GM20000 (cell line): ENCODE data around the gene ACOT12.
A peak's percentile ranks its signal among the peaks of the same experiment; 100 is the strongest.

Experiments used
- DNase-seq: peaks from one replicate; pipeline ENCODE4 v3.0.0; 2012; ENCODE audit warnings: low spot score
- TF ChIP-seq, protein P1 (sequence below): IDR thresholded peaks from 2 replicates; pipeline ENCODE4 v1.5.1; 2012; ENCODE audit warnings: mild to moderate bottlenecking, control low read depth; ENCODE audit errors: extremely low read depth, missing control alignments

The ACOT12 gene

DNA sequence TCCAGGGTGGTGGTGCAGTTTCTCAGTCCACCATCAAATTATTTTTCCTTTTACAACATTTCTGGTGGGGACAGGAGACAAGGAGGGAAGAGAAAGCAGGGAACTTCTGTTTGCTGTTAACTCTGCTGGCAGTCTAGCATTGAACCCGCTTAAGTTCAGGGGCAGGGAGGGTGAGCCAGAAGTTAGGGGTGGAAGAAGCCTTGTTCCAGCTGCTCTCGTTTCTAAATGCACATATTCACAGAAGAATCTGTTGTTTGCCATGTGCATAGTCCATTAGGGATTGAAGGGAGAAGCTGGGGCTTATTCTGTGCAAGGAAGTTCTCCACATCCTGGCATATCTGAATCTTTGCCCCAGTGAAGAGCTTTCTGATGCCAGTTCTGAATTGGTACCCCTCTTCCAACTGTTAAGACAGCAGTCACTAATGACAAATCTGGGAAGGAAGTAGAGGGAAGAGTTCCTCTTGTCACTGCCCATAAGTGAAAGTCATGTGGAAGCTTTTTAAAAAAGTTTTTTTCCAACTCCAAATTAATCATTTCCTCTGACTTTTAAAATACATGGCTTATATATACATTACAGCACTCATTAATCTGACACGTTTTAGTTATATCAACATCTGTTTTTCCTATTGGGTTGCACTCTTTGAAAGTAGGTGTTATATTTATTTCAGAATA, 32.6 kb upstream of the ACOT12 start:
- DNase-seq = no peak
- TF ChIP-seq, protein P1, sequence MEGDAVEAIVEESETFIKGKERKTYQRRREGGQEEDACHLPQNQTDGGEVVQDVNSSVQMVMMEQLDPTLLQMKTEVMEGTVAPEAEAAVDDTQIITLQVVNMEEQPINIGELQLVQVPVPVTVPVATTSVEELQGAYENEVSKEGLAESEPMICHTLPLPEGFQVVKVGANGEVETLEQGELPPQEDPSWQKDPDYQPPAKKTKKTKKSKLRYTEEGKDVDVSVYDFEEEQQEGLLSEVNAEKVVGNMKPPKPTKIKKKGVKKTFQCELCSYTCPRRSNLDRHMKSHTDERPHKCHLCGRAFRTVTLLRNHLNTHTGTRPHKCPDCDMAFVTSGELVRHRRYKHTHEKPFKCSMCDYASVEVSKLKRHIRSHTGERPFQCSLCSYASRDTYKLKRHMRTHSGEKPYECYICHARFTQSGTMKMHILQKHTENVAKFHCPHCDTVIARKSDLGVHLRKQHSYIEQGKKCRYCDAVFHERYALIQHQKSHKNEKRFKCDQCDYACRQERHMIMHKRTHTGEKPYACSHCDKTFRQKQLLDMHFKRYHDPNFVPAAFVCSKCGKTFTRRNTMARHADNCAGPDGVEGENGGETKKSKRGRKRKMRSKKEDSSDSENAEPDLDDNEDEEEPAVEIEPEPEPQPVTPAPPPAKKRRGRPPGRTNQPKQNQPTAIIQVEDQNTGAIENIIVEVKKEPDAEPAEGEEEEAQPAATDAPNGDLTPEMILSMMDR = no peak

DNA sequence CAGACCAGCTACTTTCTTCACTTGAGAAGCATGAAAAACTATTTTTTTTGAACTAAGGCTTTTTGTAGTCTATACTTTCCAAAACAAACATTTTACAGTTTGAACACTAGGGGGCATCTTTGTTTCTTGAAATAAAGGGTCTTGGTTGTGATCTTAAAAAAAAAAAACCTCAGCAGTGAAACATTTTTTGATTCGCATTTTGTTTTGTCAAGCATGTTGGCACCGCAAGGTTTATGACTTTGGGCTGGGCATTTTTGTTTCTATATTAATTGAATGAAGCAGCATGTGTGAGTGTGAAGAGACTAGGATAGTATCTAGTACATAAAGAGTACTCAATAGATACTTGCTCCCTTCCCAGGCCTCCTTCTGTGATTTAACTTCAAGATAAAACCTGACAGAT, 31.6 kb upstream of the ACOT12 start:
- TF ChIP-seq, protein P1 = no peak
- DNase-seq = peak; percentile 59

DNA sequence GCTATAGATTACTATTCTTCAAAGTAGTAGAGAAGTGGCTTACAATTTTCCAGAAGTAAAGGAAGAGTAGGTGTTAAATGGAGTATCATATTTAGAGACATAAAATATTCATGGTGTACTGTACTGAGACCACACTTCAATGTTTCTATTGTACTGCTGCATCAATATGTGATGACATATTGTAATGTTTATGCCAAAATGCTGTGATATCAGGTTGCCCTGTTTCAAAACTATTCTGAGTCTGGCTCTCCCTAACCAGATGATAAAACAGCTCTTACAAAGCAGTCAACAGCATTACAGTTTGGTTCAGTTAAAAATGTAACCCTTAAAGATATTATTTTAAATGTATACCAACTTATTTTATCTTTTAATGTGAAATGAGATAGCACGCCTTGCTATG, 30.8 kb upstream of the ACOT12 start:
- no peak for DNase-seq
- TF ChIP-seq, protein P1 = no peak

DNA sequence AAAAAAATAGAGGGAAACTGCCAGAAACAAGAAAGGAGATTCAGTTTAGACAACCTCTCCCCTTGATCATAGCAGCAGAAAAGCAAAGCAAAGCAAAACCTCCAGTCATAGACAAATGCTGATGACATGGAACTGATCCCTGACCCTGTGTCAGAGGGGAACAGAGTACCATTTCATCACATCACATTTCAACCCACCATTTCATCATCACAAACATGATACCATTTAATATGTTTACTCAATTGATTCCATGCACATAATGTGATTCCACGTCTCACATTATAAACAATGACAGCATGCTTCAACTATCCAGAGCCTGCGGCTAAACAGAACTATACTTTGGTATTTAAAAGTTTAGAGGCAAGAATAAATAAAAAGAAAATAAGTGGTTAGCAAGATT, 28.7 kb upstream of the ACOT12 start:
- no peak for DNase-seq
- TF ChIP-seq, protein P1 = no peak

DNA sequence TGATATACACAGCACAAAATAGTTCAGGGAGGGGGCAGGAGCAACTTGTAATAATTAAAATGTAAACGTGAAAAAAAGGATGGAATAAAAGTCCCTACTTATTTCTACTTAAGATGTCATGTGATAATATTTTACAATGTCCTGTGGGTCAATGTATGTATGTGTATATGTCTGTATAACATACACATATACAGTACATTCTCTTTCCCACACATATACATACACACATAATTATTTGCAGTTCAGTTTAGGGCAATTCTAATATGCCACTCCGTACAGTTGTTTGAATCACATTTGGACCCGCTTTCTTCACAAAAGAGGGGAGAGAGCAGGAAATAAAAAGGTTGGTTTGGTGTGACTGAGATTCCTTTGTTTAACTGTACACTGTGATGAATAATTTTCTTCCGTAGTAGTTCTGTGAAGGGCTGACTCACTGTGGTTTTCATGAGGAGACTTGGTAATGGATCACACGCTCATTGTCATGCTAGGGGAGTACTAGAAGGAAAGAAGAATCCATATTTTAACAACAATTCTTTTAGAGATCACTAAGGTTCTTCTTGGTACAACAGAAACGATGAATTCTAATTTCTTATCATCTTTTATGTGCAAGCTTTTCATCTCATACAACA, 26.2 kb upstream of the ACOT12 start:
- DNase-seq = no peak
- TF ChIP-seq, protein P1 = no peak

DNA sequence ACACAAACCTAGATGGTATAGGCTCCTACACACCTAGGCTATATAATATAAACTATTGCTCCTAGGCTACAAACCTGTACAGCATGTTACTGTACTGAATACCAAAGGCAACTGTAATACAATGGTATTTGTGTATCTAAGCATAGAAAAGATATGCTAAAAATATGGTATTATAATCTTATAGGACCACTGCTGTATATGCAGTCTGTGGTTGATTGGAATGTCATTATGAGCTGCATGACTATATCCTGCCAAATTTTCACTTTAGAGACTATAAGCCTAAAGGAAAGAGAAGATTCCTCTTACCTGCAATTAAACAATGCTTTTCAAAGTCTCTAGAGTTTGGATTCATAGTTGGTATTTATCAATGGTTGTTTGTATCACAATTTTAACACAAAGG, 24.7 kb upstream of the ACOT12 start:
- DNase-seq = no peak
- TF ChIP-seq, protein P1 = no peak

DNA sequence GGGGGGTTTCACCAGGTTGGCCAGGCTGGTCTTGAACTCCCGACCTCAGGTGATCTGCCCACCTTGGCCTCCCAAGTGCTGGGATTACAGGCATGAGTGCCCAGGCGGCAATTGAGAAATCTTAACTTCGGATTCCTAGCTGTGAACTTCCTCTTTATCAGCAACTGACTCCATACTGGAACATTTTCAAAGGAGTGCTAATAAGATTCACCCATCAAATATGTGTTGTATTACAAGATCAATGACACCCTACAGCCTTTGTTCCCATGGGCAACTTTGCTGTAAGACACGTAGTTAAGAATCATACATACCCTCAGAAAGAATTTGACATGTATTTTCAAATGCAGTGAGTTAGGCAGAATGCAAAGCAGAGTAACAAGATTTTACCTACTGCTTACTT, 23.1 kb upstream of the ACOT12 start:
- no peak for DNase-seq
- TF ChIP-seq, protein P1 = no peak
